Esophagus (tissue), 2 donors: ENCODE measurements around the gene FAM83D. TPM values are rescaled to one million over a fixed set of nuclear protein-coding genes. Genes with fewer than 3 reads are reported as not detected.
"Not testable (repeated sequence)": the region's sequence is repeated elsewhere in the genome, so short reads cannot be mapped to it uniquely, and the experiment has no call there.

Experiments used
- H3K27ac ChIP-seq, 2 donors: one replicate each; pipeline ENCODE4 v1.5.1; 2013; ENCODE audit warnings: low read depth in 2 of 2, mild to moderate bottlenecking in 2 of 2, inconsistent platforms in 1 of 2, low read length in 1 of 2, moderate library complexity in 1 of 2
- H3K27me3 ChIP-seq, 2 donors: one replicate each; pipeline ENCODE4 v1.6.1; 2013; ENCODE audit warnings: low read length in 2 of 2, control low read depth in 1 of 2, mild to moderate bottlenecking in 1 of 2; ENCODE audit not compliant: insufficient read depth in 2 of 2, control insufficient read depth in 1 of 2
- H3K36me3 ChIP-seq, 2 donors: one replicate each; pipeline ENCODE4 v1.6.1; 2013; ENCODE audit warnings: low read length in 1 of 2; ENCODE audit not compliant: control insufficient read depth in 2 of 2, insufficient read depth in 2 of 2
- H3K4me1 ChIP-seq, 2 donors: one replicate each; pipeline ENCODE4 v1.6.1; 2013; ENCODE audit warnings: low read length in 1 of 2; ENCODE audit not compliant: control insufficient read depth in 2 of 2, insufficient read depth in 2 of 2
- H3K4me3 ChIP-seq, 2 donors: one replicate each; pipeline ENCODE4 v1.5.1; 2013; ENCODE audit warnings: low read length in 2 of 2, mild to moderate bottlenecking in 2 of 2, low read depth in 1 of 2, moderate library complexity in 1 of 2
- H3K9me3 ChIP-seq, 2 donors: one replicate each; pipeline ENCODE4 v1.6.1; 2013; ENCODE audit warnings: mild to moderate bottlenecking in 2 of 2, low read depth in 1 of 2, low read length in 1 of 2, moderate library complexity in 1 of 2; ENCODE audit not compliant: control insufficient read depth in 2 of 2, insufficient read depth in 1 of 2
- WGBS, 2 donors: extraction: QIAGEN DNeasy Blood & Tissue Kit; methylation state at CpG; one replicate each; pipeline ENCODE4 v1.1.7; 2013; 5-methylcytosine and 5-hydroxymethylcytosine counted together
- polyA plus RNA-seq, 2 donors: library from polyadenylated mRNA; stranded (reverse); fragments of 200-250 nt; gene quantifications; one replicate each; pipeline ENCODE4 v1.2.3, GENCODE V29; 2013
- donor health status: healthy with polysubstance abuse.
- donor health status: Bipolar disorder and iron deficiency.

The FAM83D gene
- polyA plus RNA-seq, 2 donors: 32.6 to 62.0 TPM

- not testable (repeated sequence) for H3K4me1 ChIP-seq, H3K27ac ChIP-seq, H3K9me3 ChIP-seq, H3K27me3 ChIP-seq, H3K36me3 ChIP-seq, H3K4me3 ChIP-seq
- WGBS, 2 donors: 92 to 96% methylated on average over 9 of the region's 9 CpGs
Observed at GRCh38 chr20:38960187-38960687, 34.0 kb downstream of the FAM83D start.

GRCh38 chr20:38961530-38962043 is 35.4 kb downstream of the FAM83D start:
- Histone ChIP-seq H3K27me3 (no peaks in the 10 kb centered on the region), H3K4me3 (peak overlapping the region; percentile 54), H3K36me3 (no peaks in the 10 kb centered on the region), H3K27ac (peak overlapping the region; percentile 79 to 92), H3K4me1 (peaks cover 0 to 4% of the 10 kb centered on the region in 2 donors), H3K9me3 (no peaks in the 10 kb centered on the region)
- 10 to 12% methylated on average over 16 of the region's 16 CpGs for WGBS, 2 donors

GRCh38 chr20:38962044-38962927 is 36.1 kb downstream of the FAM83D start, which contains the start of gene DHX35:
TSS of gene DHX35 (plus strand) at chr20:38962344. CDS start at chr20:38962368, 24 bp downstream.
- peak within 1 kb of the TSS; percentile 93 to 96 for H3K27ac ChIP-seq

GRCh38 chr20:38962928-38963401 is 36.7 kb downstream of the FAM83D start:
- Histone ChIP-seq H3K27ac (peak overlapping the region; percentile 93 to 96), H3K36me3 (no peaks in the 10 kb centered on the region), H3K4me1 (peaks cover 0 to 5% of the 10 kb centered on the region in 2 donors), H3K27me3 (no peaks in the 10 kb centered on the region), H3K4me3 (peak overlapping the region; percentile 86 to 92), H3K9me3 (no peaks in the 10 kb centered on the region)
- 4% methylated on average over 5 of the region's 5 CpGs for WGBS, 2 donors

More at GRCh38 chr20:38962044-38962927, 36.1 kb downstream of the FAM83D start, which contains the start of gene DHX35:
- Histone ChIP-seq H3K9me3 (no peaks in the 10 kb centered on the region), H3K4me3 (peak within 1 kb of the TSS; percentile 86 to 92), H3K27me3 (no peaks in the 10 kb centered on the region), H3K4me1 (peaks cover 0 to 4% of the 10 kb centered on the region in 2 donors), H3K36me3 (no peaks in the 10 kb centered on the region)
- 0% methylated on average over 70 of the region's 70 CpGs for WGBS, 2 donors

- Histone ChIP-seq H3K36me3 (no peaks in the 10 kb centered on the region), H3K27ac (no peak overlapping the region), H3K4me1 (peaks cover 0 to 7% of the 10 kb centered on the region in 2 donors), H3K9me3 (no peaks in the 10 kb centered on the region), H3K4me3 (no peak overlapping the region), H3K27me3 (no peaks in the 10 kb centered on the region)
Observed at GRCh38 chr20:38963745-38964144, 37.5 kb downstream of the FAM83D start.

GRCh38 chr20:38965264-38965663 is 39.0 kb downstream of the FAM83D start:
- H3K27me3 ChIP-seq: no peaks in the 10 kb centered on the region
- no peak overlapping the region for H3K27ac ChIP-seq
- peaks cover 0 to 9% of the 10 kb centered on the region in 2 donors for H3K4me1 ChIP-seq
- H3K4me3 ChIP-seq: no peak overlapping the region
- peaks cover 3 to 5% of the 10 kb centered on the region in 2 donors for H3K36me3 ChIP-seq
- H3K9me3 ChIP-seq: no peaks in the 10 kb centered on the region

- H3K4me3 ChIP-seq: no peak overlapping the region
- H3K36me3 ChIP-seq: peaks cover 3 to 5% of the 10 kb centered on the region in 2 donors
- H3K27ac ChIP-seq: peak overlapping the region in 1 of 2 donors; percentile 57
- no peaks in the 10 kb centered on the region for H3K27me3 ChIP-seq
- 46 to 61% methylated on average over 6 of the region's 6 CpGs for WGBS, 2 donors
- peaks cover 0 to 9% of the 10 kb centered on the region in 2 donors for H3K4me1 ChIP-seq
- H3K9me3 ChIP-seq: no peaks in the 10 kb centered on the region
Observed at GRCh38 chr20:38968090-38968489, 41.9 kb downstream of the FAM83D start.

- Histone ChIP-seq H3K4me3 (no peak overlapping the region), H3K9me3 (no peaks in the 10 kb centered on the region), H3K36me3 (peaks cover 3 to 5% of the 10 kb centered on the region in 2 donors), H3K27me3 (no peaks in the 10 kb centered on the region), H3K27ac (peak overlapping the region; percentile 55 to 57), H3K4me1 (peaks cover 0 to 9% of the 10 kb centered on the region in 2 donors)
- 73 to 82% methylated on average over 4 of the region's 4 CpGs for WGBS, 2 donors
Observed at GRCh38 chr20:38969708-38970107, 43.5 kb downstream of the FAM83D start.

GRCh38 chr20:38970302-38970701 is 44.1 kb downstream of the FAM83D start:
- Histone ChIP-seq H3K36me3 (peaks cover 3 to 5% of the 10 kb centered on the region in 2 donors), H3K4me3 (no peak overlapping the region), H3K27ac (peak overlapping the region; percentile 55 to 71), H3K4me1 (peaks cover 0 to 9% of the 10 kb centered on the region in 2 donors), H3K27me3 (no peaks in the 10 kb centered on the region), H3K9me3 (no peaks in the 10 kb centered on the region)
- 83% methylated on average over 1 of the region's 1 CpG for WGBS, 2 donors
